Suppressor macrophage treated with lipopolysaccharide for 1 hour (primary cell): ENCODE results near the gene CLDN12.

Experiments used
- DNase-seq, 3 donors: peaks; one replicate each; pipeline ENCODE4 v3.0.0-alpha.2; 2020 to 2022

CLDN12 gene

GRCh38 chr7:90403174-90404113, at the start of gene CLDN12:
TSS of gene CLDN12 (plus strand) at chr7:90403461. CDS start at chr7:90412677, 9,216 bp downstream.
- peak; percentile 89 to 94 (median 90) for DNase-seq

- no peak for DNase-seq
Observed at GRCh38 chr7:90383422-90383821, 19.8 kb upstream of the CLDN12 start.

GRCh38 chr7:90383861-90384260, 19.4 kb upstream of the CLDN12 start:
- peak in 1 of 3 donors; percentile 8 for DNase-seq

- DNase-seq = no peak
Observed at GRCh38 chr7:90384433-90384832, 18.8 kb upstream of the CLDN12 start.

- no peak for DNase-seq
Observed at GRCh38 chr7:90387470-90388240, 15.6 kb upstream of the CLDN12 start.

- no peak for DNase-seq
Observed at GRCh38 chr7:90390926-90391325, 12.3 kb upstream of the CLDN12 start.

- no peak for DNase-seq
Observed at GRCh38 chr7:90391488-90391887, 11.8 kb upstream of the CLDN12 start.

- no peak for DNase-seq
Observed at GRCh38 chr7:90396420-90396819, 6.8 kb upstream of the CLDN12 start.

GRCh38 chr7:90401989-90402388, 1.3 kb upstream of the CLDN12 start:
- DNase-seq = peak in 1 of 3 donors; percentile 12

- DNase-seq = no peak
Observed at GRCh38 chr7:90402785-90403173, 482 bp upstream of the CLDN12 start.

- DNase-seq = peak; percentile 23 to 44 (median 36)
Observed at GRCh38 chr7:90404777-90405176, 1.5 kb downstream of the CLDN12 start.

- DNase-seq = no peak
Observed at GRCh38 chr7:90407484-90407821, 4.2 kb downstream of the CLDN12 start.

GRCh38 chr7:90408142-90408541, 4.9 kb downstream of the CLDN12 start:
- DNase-seq = no peak

- no peak for DNase-seq
Observed at GRCh38 chr7:90409667-90410066, 6.4 kb downstream of the CLDN12 start.

GRCh38 chr7:90411510-90411909, 8.2 kb downstream of the CLDN12 start:
- DNase-seq = peak; percentile 8 to 44 (median 29)

- peak in 1 of 3 donors; percentile 13 for DNase-seq
Observed at GRCh38 chr7:90412458-90413184, 9.4 kb downstream of the CLDN12 start.

- DNase-seq = no peak
Observed at GRCh38 chr7:90413185-90413528, 9.9 kb downstream of the CLDN12 start.

- DNase-seq = no peak
Observed at GRCh38 chr7:90421651-90422050, 18.4 kb downstream of the CLDN12 start.

- peak in 1 of 3 donors; percentile 11 for DNase-seq
Observed at GRCh38 chr7:90424720-90425119, 21.5 kb downstream of the CLDN12 start.

GRCh38 chr7:90425376-90425775, 22.1 kb downstream of the CLDN12 start:
- no peak for DNase-seq

GRCh38 chr7:90430614-90431460, 27.6 kb downstream of the CLDN12 start:
- DNase-seq = no peak

GRCh38 chr7:90432752-90433151, 29.5 kb downstream of the CLDN12 start:
- DNase-seq = peak in 1 of 3 donors; percentile 4
